ENCODE results near the gene SCRG1.

The SCRG1 gene

DNA sequence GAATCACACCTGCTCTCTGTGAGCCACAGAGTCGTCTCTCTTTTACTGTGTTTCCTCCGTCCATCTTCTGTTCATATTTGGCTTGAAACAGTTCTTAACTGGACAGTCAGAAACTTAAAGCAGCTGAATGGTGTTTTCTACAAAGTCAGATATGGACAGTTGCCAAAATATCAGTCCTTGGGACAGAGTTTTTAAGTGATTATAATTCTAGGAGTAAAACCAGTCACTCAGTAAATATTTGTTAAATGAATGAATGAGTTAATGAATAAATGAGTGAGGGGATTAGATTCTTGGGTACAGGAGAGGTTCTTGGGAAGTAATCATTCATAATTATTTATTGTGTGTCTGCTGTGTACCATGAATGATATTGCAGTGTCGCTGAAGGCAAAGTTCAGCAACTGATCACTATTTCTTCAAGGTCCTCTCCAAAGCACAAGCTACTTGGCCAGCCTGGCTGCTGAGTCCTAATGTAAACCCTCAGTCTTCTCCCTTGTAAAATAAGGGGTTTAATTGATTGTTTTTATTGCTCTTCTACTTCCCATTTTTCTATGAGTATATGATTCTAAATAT, 5.5 kb upstream of the SCRG1 start:
- no peak for DNase-seq (ENCODE audit: low spot score)
- in situ Hi-C loops (cut with MboI; ENCODE audit: low sequenced_read_pairs, unreplicated experiment) = no loop called here
- no peak for TF ChIP-seq CTCF (IDR thresholded peaks at IDR 0.05; ENCODE audit: borderline replicate concordance, control extremely low read depth, extremely low read depth, insufficient read depth, missing control alignments)

DNA sequence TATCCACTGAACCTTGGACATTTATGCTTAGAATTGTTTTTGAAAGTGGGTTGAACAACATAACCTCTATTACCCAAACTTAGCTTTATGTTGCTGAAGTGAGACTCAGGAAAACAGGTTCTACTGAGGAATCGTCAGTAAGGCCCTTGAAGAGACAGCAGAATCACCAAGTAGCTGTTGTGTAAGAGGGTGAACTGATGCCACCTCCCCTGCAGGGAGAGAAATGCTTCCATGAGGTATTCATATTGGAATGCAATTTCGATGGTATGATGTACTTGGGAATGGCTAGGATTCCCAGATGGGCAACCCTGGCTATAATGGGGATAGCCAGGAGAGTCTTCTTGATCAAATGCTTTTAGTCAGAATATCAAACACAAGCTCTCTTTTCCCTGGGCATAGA, 4.1 kb upstream of the SCRG1 start:
- in situ Hi-C loops (cut with MboI; ENCODE audit: low sequenced_read_pairs, unreplicated experiment) = no loop called here

DNA sequence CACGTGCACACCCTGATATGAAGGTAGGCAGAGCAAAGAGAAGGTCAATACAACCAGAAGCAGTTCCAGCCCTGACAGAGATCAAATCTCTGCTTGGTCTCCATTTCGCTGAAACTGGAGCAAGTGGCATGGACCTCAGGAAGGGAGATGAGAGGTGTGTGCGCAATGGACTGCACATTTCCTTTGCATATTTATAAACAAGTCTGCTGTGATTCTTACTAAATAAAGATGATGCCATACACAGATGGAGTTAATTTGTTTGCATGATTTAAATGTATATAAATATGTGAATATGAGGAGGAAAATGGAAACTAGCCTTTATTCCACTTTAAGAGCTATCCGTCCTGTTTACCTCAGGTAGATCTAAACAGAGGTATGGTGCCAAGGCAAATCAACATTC, 2.1 kb upstream of the SCRG1 start:
- no peak for DNase-seq (ENCODE audit: low spot score)
- no peak for TF ChIP-seq CTCF (IDR thresholded peaks at IDR 0.05; ENCODE audit: borderline replicate concordance, control extremely low read depth, extremely low read depth, insufficient read depth, missing control alignments)
- in situ Hi-C loops (cut with MboI; ENCODE audit: low sequenced_read_pairs, unreplicated experiment) = no loop called here

More for the DNA sequence above, 4.1 kb upstream of the SCRG1 start:
- no peak for TF ChIP-seq CTCF (IDR thresholded peaks at IDR 0.05; ENCODE audit: borderline replicate concordance, control extremely low read depth, extremely low read depth, insufficient read depth, missing control alignments)
- no peak for DNase-seq (ENCODE audit: low spot score)

DNA sequence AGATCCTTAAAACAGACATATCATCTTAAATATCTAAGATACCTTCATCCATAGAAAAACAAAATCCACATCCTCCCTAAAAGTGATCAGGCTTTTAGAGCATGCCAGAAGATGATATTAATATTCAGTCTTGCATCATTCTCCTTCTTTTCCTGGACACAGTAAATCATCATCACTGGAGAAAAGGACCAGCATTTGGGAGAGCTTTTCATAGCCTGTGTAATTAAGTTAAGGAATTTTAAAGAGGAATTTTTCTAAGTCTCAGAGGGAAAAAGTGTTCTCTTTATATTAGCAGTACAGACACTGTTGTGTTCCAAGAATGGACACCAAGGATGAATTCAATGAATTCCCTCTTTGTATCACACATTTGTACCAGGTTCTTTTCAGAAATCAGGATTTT, 696 bp downstream of the SCRG1 start:
- no peak for TF ChIP-seq CTCF (IDR thresholded peaks at IDR 0.05; ENCODE audit: borderline replicate concordance, control extremely low read depth, extremely low read depth, insufficient read depth, missing control alignments)
- DNase-seq (ENCODE audit: low spot score) = no peak
- in situ Hi-C loops (cut with MboI; ENCODE audit: low sequenced_read_pairs, unreplicated experiment) = no loop called here

- DNase-seq (ENCODE audit: low spot score) = no peak
- in situ Hi-C loops (cut with MboI; ENCODE audit: low sequenced_read_pairs, unreplicated experiment) = no loop called here
- TF ChIP-seq CTCF (IDR thresholded peaks at IDR 0.05; ENCODE audit: borderline replicate concordance, control extremely low read depth, extremely low read depth, insufficient read depth, missing control alignments) = no peak
Observed at GRCh38 chr4:173397604-173398003, 1.3 kb downstream of the SCRG1 start.

GRCh38 chr4:173391701-173392100, 7.2 kb downstream of the SCRG1 start:
- TF ChIP-seq CTCF (IDR thresholded peaks at IDR 0.05; ENCODE audit: borderline replicate concordance, control extremely low read depth, extremely low read depth, insufficient read depth, missing control alignments) = no peak
- in situ Hi-C loops (cut with MboI; ENCODE audit: low sequenced_read_pairs, unreplicated experiment) = no loop called here
- no peak for DNase-seq (ENCODE audit: low spot score)

- in situ Hi-C loops (cut with MboI; ENCODE audit: low sequenced_read_pairs, unreplicated experiment) = no loop called here
- no peak for TF ChIP-seq CTCF (IDR thresholded peaks at IDR 0.05; ENCODE audit: borderline replicate concordance, control extremely low read depth, extremely low read depth, insufficient read depth, missing control alignments)
- no peak for DNase-seq (ENCODE audit: low spot score)
Observed at GRCh38 chr4:173386751-173387150, 12.2 kb downstream of the SCRG1 start.

Data from GM13976 (cell line).